ENCODE results near the gene IBA57.
"Not testable (repeated sequence)": the region's sequence is repeated elsewhere in the genome, so short reads cannot be mapped to it uniquely, and the experiment has no call there.

IBA57 gene

GRCh38 chr1:228170666-228171065 is 5.1 kb downstream of the IBA57 start:
- H3K4me1 Mint-ChIP-seq (ENCODE audit: low read depth), result peaks cover 17% of the 10 kb centered on the region
- no peaks in the 10 kb centered on the region for H3K9me3 Mint-ChIP-seq
- H3K36me3 Mint-ChIP-seq (ENCODE audit: low read depth), result no peaks in the 10 kb centered on the region
- no peak overlapping the region for H3K27ac Mint-ChIP-seq
- no peak overlapping the region for H3K4me3 Mint-ChIP-seq
- no peaks in the 10 kb centered on the region for H3K27me3 Mint-ChIP-seq

- Mint-ChIP-seq H3K4me3 (no peak overlapping the region), H3K4me1 (ENCODE audit: low read depth) (peaks cover 17% of the 10 kb centered on the region), H3K36me3 (ENCODE audit: low read depth) (no peaks in the 10 kb centered on the region), H3K27me3 (no peaks in the 10 kb centered on the region), H3K9me3 (no peaks in the 10 kb centered on the region), H3K27ac (peak overlapping the region; percentile 49)
Measured at GRCh38 chr1:228171221-228171891, 5.8 kb downstream of the IBA57 start.

GRCh38 chr1:228172591-228173527 is 7.3 kb downstream of the IBA57 start:
- H3K36me3 Mint-ChIP-seq (ENCODE audit: low read depth), result no peaks in the 10 kb centered on the region
- peaks cover 8% of the 10 kb centered on the region for H3K4me1 Mint-ChIP-seq (ENCODE audit: low read depth)
- H3K27me3 Mint-ChIP-seq, result no peaks in the 10 kb centered on the region
- H3K4me3 Mint-ChIP-seq, result no peak overlapping the region
- no peak overlapping the region for H3K27ac Mint-ChIP-seq
- no peaks in the 10 kb centered on the region for H3K9me3 Mint-ChIP-seq

GRCh38 chr1:228173528-228174481 is 8.2 kb downstream of the IBA57 start:
- not testable (repeated sequence) for H3K36me3 Mint-ChIP-seq (ENCODE audit: low read depth); H3K27ac Mint-ChIP-seq; H3K4me3 Mint-ChIP-seq; H3K4me1 Mint-ChIP-seq (ENCODE audit: low read depth); H3K27me3 Mint-ChIP-seq; H3K9me3 Mint-ChIP-seq

GRCh38 chr1:228174482-228175315 is 9.1 kb downstream of the IBA57 start:
- Mint-ChIP-seq H3K9me3 (no peaks in the 10 kb centered on the region), H3K27ac (no peak overlapping the region), H3K4me1 (ENCODE audit: low read depth) (no peaks in the 10 kb centered on the region), H3K4me3 (no peak overlapping the region), H3K27me3 (no peaks in the 10 kb centered on the region), H3K36me3 (ENCODE audit: low read depth) (no peaks in the 10 kb centered on the region)

- Mint-ChIP-seq H3K36me3 (ENCODE audit: low read depth) (no peaks in the 10 kb centered on the region), H3K4me1 (ENCODE audit: low read depth) (no peaks in the 10 kb centered on the region), H3K27me3 (no peaks in the 10 kb centered on the region), H3K4me3 (no peak overlapping the region), H3K27ac (no peak overlapping the region), H3K9me3 (no peaks in the 10 kb centered on the region)
Measured at GRCh38 chr1:228175316-228176023, 9.9 kb downstream of the IBA57 start.

GRCh38 chr1:228176024-228176395 is 10.4 kb downstream of the IBA57 start:
- no peaks in the 10 kb centered on the region for H3K4me1 Mint-ChIP-seq (ENCODE audit: low read depth)
- H3K27me3 Mint-ChIP-seq, result no peaks in the 10 kb centered on the region
- H3K36me3 Mint-ChIP-seq (ENCODE audit: low read depth), result no peaks in the 10 kb centered on the region
- no peak overlapping the region for H3K4me3 Mint-ChIP-seq
- H3K27ac Mint-ChIP-seq, result no peak overlapping the region
- H3K9me3 Mint-ChIP-seq, result no peaks in the 10 kb centered on the region

GRCh38 chr1:228176461-228177182 is 11.0 kb downstream of the IBA57 start:
- no peaks in the 10 kb centered on the region for H3K36me3 Mint-ChIP-seq (ENCODE audit: low read depth)
- no peak overlapping the region for H3K27ac Mint-ChIP-seq
- H3K9me3 Mint-ChIP-seq, result no peaks in the 10 kb centered on the region
- H3K4me1 Mint-ChIP-seq (ENCODE audit: low read depth), result no peaks in the 10 kb centered on the region
- H3K4me3 Mint-ChIP-seq, result no peak overlapping the region
- H3K27me3 Mint-ChIP-seq, result no peaks in the 10 kb centered on the region

- H3K27me3 Mint-ChIP-seq, result no peaks in the 10 kb centered on the region
- no peak overlapping the region for H3K4me3 Mint-ChIP-seq
- no peaks in the 10 kb centered on the region for H3K9me3 Mint-ChIP-seq
- no peak overlapping the region for H3K27ac Mint-ChIP-seq
- no peaks in the 10 kb centered on the region for H3K36me3 Mint-ChIP-seq (ENCODE audit: low read depth)
- no peaks in the 10 kb centered on the region for H3K4me1 Mint-ChIP-seq (ENCODE audit: low read depth)
Measured at GRCh38 chr1:228177183-228177475, 11.5 kb downstream of the IBA57 start.

GRCh38 chr1:228177721-228178710 is 12.4 kb downstream of the IBA57 start:
- no peak overlapping the region for H3K4me3 Mint-ChIP-seq
- no peaks in the 10 kb centered on the region for H3K9me3 Mint-ChIP-seq
- no peaks in the 10 kb centered on the region for H3K27me3 Mint-ChIP-seq
- no peak overlapping the region for H3K27ac Mint-ChIP-seq
- H3K4me1 Mint-ChIP-seq (ENCODE audit: low read depth), result no peaks in the 10 kb centered on the region
- H3K36me3 Mint-ChIP-seq (ENCODE audit: low read depth), result no peaks in the 10 kb centered on the region

- no peaks in the 10 kb centered on the region for H3K27me3 Mint-ChIP-seq
- H3K4me1 Mint-ChIP-seq (ENCODE audit: low read depth), result no peaks in the 10 kb centered on the region
- no peak overlapping the region for H3K27ac Mint-ChIP-seq
Measured at GRCh38 chr1:228178737-228179684, 13.4 kb downstream of the IBA57 start.

More at GRCh38 chr1:228178737-228179684, 13.4 kb downstream of the IBA57 start:
- H3K9me3 Mint-ChIP-seq, result no peaks in the 10 kb centered on the region
- H3K4me3 Mint-ChIP-seq, result no peak overlapping the region
- H3K36me3 Mint-ChIP-seq (ENCODE audit: low read depth), result no peaks in the 10 kb centered on the region

All from stimulated activated naive CD8-positive, alpha-beta T cell treated with anti-CD3 and anti-CD28 coated beads, Interleukin-15, Interleukin-2, amounts not matched to agents 100 ng/mL and 50 ng/mL, for 24 hours (primary cell).